GM19351 (cell line): ENCODE results near the gene CD300LF.

Source experiments
- ATAC-seq: cut with Tn5 transposase; IDR thresholded peaks from one replicate; pipeline ENCODE4 v1.9.1; 2021; ENCODE audit warnings: mild to moderate bottlenecking, moderate library complexity; ENCODE audit not compliant: unreplicated experiment

Gene CD300LF

GRCh38 chr17:74645010-74645409 is 67.7 kb downstream of the CD300LF start:
- ATAC-seq: no peak

- ATAC-seq: no peak
Measured at GRCh38 chr17:74644419-74644818, 68.3 kb downstream of the CD300LF start.
